Endothelial cell of umbilical vein (primary cell): ENCODE measurements around the gene NCOA7. TPM values are rescaled to one million over a fixed set of nuclear protein-coding genes. Genes with fewer than 3 reads are reported as not detected.
A peak's percentile ranks its signal among the peaks of the same experiment; 100 is the strongest.

Experiments
- BruUV-seq: library from RNA; stranded (reverse); fragments of 400-500 nt; replicated peaks from 2 replicates; lab custom pipeline; 2021; lab: Mats Ljungman, UMichigan
- CTCF ChIA-PET: fragments of 300-600, 350-600 bp; sonication (Branson Sonifier 250); formaldehyde crosslinking; loops from one replicate; lab custom pipeline; 2021; ENCODE audit warnings: antibody characterized with exemption, inconsistent platforms; lab: Charles Lee
- POLR2A ChIA-PET: fragments of 300-600, 350-600 bp; sonication (Branson Sonifier 250); formaldehyde crosslinking; loops from one replicate; lab custom pipeline; 2021; ENCODE audit warnings: antibody characterized with exemption, inconsistent platforms; lab: Charles Lee
- DNase-seq: peaks from one replicate; pipeline ENCODE4 v3.0.0-alpha.2; 2011; ENCODE audit warnings: low read depth, low spot score
- FAIRE-seq: peaks from 2 replicates; lab custom pipeline; 2011; peaks lifted over from hg19 to GRCh38; lab: Jason Lieb, UNC
- H2AFZ ChIP-seq: 2 replicates; pipeline ENCODE4 v1.6.0; 2012; ENCODE audit warnings: low read depth, low read length, control low read depth, inconsistent platforms
- H3K27ac ChIP-seq: 2 replicates; pipeline ENCODE4 v1.5.1; 2011; ENCODE audit warnings: low read depth, mild to moderate bottlenecking, control low read depth, low read length, moderate library complexity; ENCODE audit not compliant: insufficient read depth
- H3K27me3 ChIP-seq, 2 experiments: 2 replicates each; pipeline versions ENCODE4 v1.6.0 to v1.6.1; 2011; ENCODE audit warnings: low read length in 2 of 2, mixed read lengths in 1 of 2; ENCODE audit not compliant: control insufficient read depth in 2 of 2, insufficient read depth in 2 of 2
- H3K36me3 ChIP-seq, 2 experiments: 2 replicates in 1 of 2; 3 replicates in 1 of 2; pipeline ENCODE4 v1.5.1; 2011; ENCODE audit warnings: low read length in 2 of 2, mild to moderate bottlenecking in 1 of 2, moderate library complexity in 1 of 2; ENCODE audit not compliant: control insufficient read depth in 2 of 2, insufficient read depth in 2 of 2; ENCODE audit errors: extremely low read depth in 1 of 2
- H3K4me1 ChIP-seq: 3 replicates; pipeline ENCODE4 v1.5.1; 2011; ENCODE audit warnings: mild to moderate bottlenecking, low read length; ENCODE audit not compliant: control insufficient read depth, insufficient read depth; ENCODE audit errors: extremely low read depth
- H3K4me2 ChIP-seq: 2 replicates; pipeline ENCODE4 v1.6.1; 2011; ENCODE audit warnings: low read length, control low read depth, mixed read lengths; ENCODE audit not compliant: insufficient read depth
- H3K4me3 ChIP-seq, 3 experiments: fragments of 200-600 bp in 1 of 3; sonication (generic), shearing (Covaris generic) in 1 of 3; replicated peaks in 1 of 3; 2 replicates each; pipeline ENCODE4 v1.5.1; 2011 to 2016; ENCODE audit warnings: control low read depth in 3 of 3, low read length in 3 of 3, mild to moderate bottlenecking in 2 of 3, inconsistent platforms in 1 of 3, low read depth in 1 of 3, moderate library complexity in 1 of 3; ENCODE audit not compliant: insufficient read depth in 1 of 3
- H3K79me2 ChIP-seq: 2 replicates; pipeline ENCODE4 v1.6.0; 2012; ENCODE audit warnings: low read length, inconsistent platforms; ENCODE audit not compliant: control insufficient read depth, insufficient read depth
- H3K9ac ChIP-seq: replicated peaks from 2 replicates; pipeline ENCODE3; 2011; ENCODE audit warnings: low read length, control low read depth; ENCODE audit not compliant: insufficient read depth; ENCODE audit errors: extremely low read depth
- H3K9me1 ChIP-seq: replicated peaks from 3 replicates; pipeline ENCODE4 v1.6.0; 2011; ENCODE audit warnings: mild to moderate bottlenecking, low read length; ENCODE audit not compliant: control insufficient read depth, insufficient read depth; ENCODE audit errors: extremely low read depth
- H3K9me3 ChIP-seq: replicated peaks from 2 replicates; pipeline ENCODE4 v1.5.1; 2012; ENCODE audit warnings: low read length, inconsistent platforms; ENCODE audit not compliant: control insufficient read depth, insufficient read depth
- H4K20me1 ChIP-seq: replicated peaks from 2 replicates; pipeline ENCODE3; 2011; ENCODE audit warnings: mild to moderate bottlenecking, low read length; ENCODE audit not compliant: control insufficient read depth, insufficient read depth; ENCODE audit errors: extremely low read depth
- CTCF ChIP-seq, 2 donors: IDR thresholded peaks; 1 replicate in 1 of 2; 2 replicates in 1 of 2; pipeline ENCODE4 v1.5.1; 2011; ENCODE audit warnings: low read length in 2 of 2, mild to moderate bottlenecking in 2 of 2, moderate library complexity in 2 of 2, control low read depth in 1 of 2, inconsistent platforms in 1 of 2, low read depth in 1 of 2; ENCODE audit not compliant: insufficient read depth in 1 of 2; ENCODE audit errors: extremely low read depth in 1 of 2
- FOS ChIP-seq: IDR thresholded peaks from 2 replicates; pipeline ENCODE4 v1.6.1; 2011; ENCODE audit warnings: mild to moderate bottlenecking, low read length, moderate library complexity, borderline replicate concordance; ENCODE audit not compliant: insufficient read depth
- GATA2 ChIP-seq: IDR thresholded peaks from 2 replicates; pipeline ENCODE4 v1.7.0; 2011; ENCODE audit warnings: low read depth, mild to moderate bottlenecking, moderate library complexity, mixed read lengths, low read length; ENCODE audit not compliant: insufficient read length, insufficient read depth
- JUN ChIP-seq: IDR thresholded peaks from 2 replicates; pipeline ENCODE4 v1.6.1; 2011; ENCODE audit warnings: borderline replicate concordance, low read depth; ENCODE audit not compliant: insufficient read length, insufficient read depth
- MAX ChIP-seq: IDR thresholded peaks from 2 replicates; pipeline ENCODE4 v1.6.1; 2011; ENCODE audit not compliant: insufficient read depth, insufficient read length
- MYC ChIP-seq: IDR thresholded peaks from one replicate; pipeline ENCODE4 v1.6.1; 2011; ENCODE audit warnings: mild to moderate bottlenecking, low read depth, low read length
- POLR2A ChIP-seq: IDR thresholded peaks from 2 replicates; pipeline ENCODE4 v1.6.1; 2012; ENCODE audit warnings: low read depth, mild to moderate bottlenecking, control low read depth, low read length
- POLR2AphosphoS5 ChIP-seq: IDR thresholded peaks from 2 replicates; pipeline ENCODE4 v1.6.1; 2012; ENCODE audit warnings: low read depth, mild to moderate bottlenecking, control low read depth, low read length, moderate library complexity; ENCODE audit not compliant: insufficient read depth
- dilution Hi-C: fragments of 300-500 bp; cut with MboI; formaldehyde crosslinking; loops from one replicate; pipeline ENCODE4 v1.15.0; 2019; ENCODE audit warnings: low sequenced_read_pairs; ENCODE audit not compliant: extremely low pct_ligation_motif_present
- intact Hi-C: fragments of 100-400 bp; cut with micrococcal nuclease; formaldehyde crosslinking; loops from one replicate; pipeline ENCODE4 v1.10.0; 2022
- polyA plus RNA-seq, 4 experiments: library from polyadenylated mRNA; depleted of rRNA in 3 of 4; stranded (reverse) in 3 of 4; unstranded in 1 of 4; fragments of >200 nt; gene quantifications; 2 replicates each; pipeline versions ENCODE4 v1.2.1 to v1.2.3, GENCODE V29; 2011 to 2012; ENCODE audit warnings: missing spikeins in 1 of 4
- total RNA-seq: library from RNA; stranded (reverse); gene quantifications from 2 replicates; pipeline ENCODE4 v1.2.3, GENCODE V29; 2021

NCOA7 gene
- total and polyA plus RNA-seq, 2 donors (not counting 3 experiments of a cell fraction or from before 2014, with no cell fraction given): 27.7 to 71.2 TPM

GRCh38 chr6:125781314-125781868 lies 9.4 kb upstream of the NCOA7 start:
- TSS peak; percentile 67 for BruUV-seq
- H3K9me1 ChIP-seq: no peaks in the 10 kb centered on the region
- ChIA-PET POLR2A (interaction anchor here (0.6 kb wide), 3 partner anchors 9 to 1840 kb away, joined by 3 to 4 read pairs (median 3); no protein-coding TSS in a partner anchor), CTCF (interaction anchor here (0.9 to 4.2 kb wide), 17 partner anchors 9 to 469 kb away, joined by 3 to 46 read pairs (median 6); partner anchors contain the start of genes HINT3 and NCOA7)
- FAIRE-seq: no peak
- H4K20me1 ChIP-seq: no peaks in the 10 kb centered on the region
- no peaks in the 10 kb centered on the region for H3K9me3 ChIP-seq
- peak overlapping the region; percentile 95 for H3K4me2 ChIP-seq
- peak overlapping the region; percentile 62 to 95 (median 84) for H3K4me3 ChIP-seq
- no peaks in the 10 kb centered on the region for H3K36me3 ChIP-seq
- dilution Hi-C loops (no loop called here), intact Hi-C loops (loop anchor here (1.0 to 10.0 kb wide), 3 partner anchors 9 to 393 kb away; partner anchors contain the start of gene NCOA7)
- H3K27ac ChIP-seq: peak overlapping the region; percentile 94
- peak overlapping the region; percentile 96 for H3K9ac ChIP-seq
- peak overlapping the region; percentile 77 for H2AFZ ChIP-seq
- peak; percentile 0 for TF ChIP-seq JUN
- no peak for TF ChIP-seq GATA2
- TF ChIP-seq MYC: no peak
- no peak for TF ChIP-seq MAX
- TF ChIP-seq FOS: no peak
- TF ChIP-seq POLR2A: no peak
- TF ChIP-seq CTCF (IDR thresholded peaks at IDR 0.05; ENCODE audit: extremely low read depth in 1 of 2, insufficient read depth in 1 of 2, low read depth in 1 of 2, low read length in 2 of 2): no peak
- TF ChIP-seq POLR2AphosphoS5: no peak
- peaks cover 3 to 5% of the 10 kb centered on the region in 2 experiments for H3K27me3 ChIP-seq
- peaks cover 8% of the 10 kb centered on the region for H3K4me1 ChIP-seq
- no peaks in the 10 kb centered on the region for H3K79me2 ChIP-seq
- DNase-seq: no peak
